ENCODE measurements around the gene PEX26.
"Not testable (repeated sequence)": the region's sequence is repeated elsewhere in the genome, so short reads cannot be mapped to it uniquely, and the experiment has no call there.

Gene PEX26

DNA sequence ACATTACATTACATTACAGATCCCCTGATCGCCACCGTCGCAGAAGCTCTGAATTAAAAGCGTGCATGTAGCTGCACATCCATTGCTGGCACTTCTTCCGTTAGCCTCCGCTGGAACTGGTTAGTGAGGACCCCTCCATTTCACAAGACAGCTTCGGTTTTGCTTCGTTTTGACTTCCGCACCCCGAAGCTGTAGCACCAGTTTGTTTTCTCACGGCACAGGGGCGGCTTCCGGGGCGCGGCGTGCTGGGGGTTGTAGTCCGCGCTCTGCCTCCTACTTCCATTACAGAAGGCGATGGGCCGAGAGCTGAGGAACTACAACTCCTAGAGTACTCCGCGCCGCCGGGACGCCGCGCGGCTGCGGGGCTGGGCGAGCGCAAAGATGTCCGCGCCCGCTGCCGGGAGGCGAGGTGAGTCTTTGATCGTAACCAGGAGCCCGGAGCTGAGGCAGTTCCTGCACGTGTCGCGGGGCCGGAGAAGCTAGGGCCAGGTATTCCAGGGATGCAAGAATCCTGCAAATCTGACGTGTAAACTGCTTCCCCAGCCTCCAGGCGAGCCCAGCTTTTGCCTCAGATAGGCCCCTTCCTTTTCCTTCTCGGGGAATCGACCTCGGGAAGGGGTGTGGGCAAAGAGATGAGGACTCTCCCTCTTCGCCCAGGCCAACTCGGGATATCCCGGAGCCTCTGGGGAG is at the start of gene PEX26:
PEX26 (plus strand) TSS at position 352 of the 690 bp plus-strand sequence. CDS start 387 bp downstream, outside the sequence.
- DNase-seq, result peak; percentile 95 to 96

DNA sequence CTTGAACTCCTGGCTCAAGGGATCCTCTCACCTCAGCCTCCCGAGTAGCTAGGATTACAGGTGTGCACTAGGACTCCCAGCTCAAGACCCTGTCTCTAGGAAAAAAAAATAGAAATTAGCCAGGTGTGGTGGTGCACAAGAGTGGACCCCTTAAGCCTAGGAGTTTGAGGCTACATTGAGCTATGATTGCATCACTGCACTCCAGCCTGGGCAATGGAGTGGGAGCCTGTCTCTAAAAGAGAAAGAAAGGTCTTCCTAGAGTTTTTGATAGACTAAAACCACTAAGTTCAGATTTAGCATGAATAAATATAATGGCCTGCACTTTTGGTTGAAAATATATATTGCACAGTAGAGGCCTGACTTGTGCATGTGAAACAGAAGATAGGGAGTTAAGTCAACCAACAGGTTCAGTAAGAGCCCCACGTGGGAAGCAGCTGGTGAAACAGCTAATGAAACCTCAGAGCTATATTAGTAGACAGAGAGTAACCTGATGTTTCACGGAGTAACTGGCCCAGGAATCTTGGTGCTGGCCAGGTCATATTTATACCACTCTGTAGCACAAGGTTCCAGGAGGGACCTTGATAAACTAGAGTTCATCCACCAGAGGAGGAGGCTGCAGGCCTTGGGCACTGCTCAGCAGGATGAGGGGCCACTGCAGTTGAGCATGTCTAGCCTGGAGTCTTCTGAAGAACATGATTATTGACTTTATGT is 48.8 kb upstream of the PEX26 start:
- no peak for DNase-seq

DNA sequence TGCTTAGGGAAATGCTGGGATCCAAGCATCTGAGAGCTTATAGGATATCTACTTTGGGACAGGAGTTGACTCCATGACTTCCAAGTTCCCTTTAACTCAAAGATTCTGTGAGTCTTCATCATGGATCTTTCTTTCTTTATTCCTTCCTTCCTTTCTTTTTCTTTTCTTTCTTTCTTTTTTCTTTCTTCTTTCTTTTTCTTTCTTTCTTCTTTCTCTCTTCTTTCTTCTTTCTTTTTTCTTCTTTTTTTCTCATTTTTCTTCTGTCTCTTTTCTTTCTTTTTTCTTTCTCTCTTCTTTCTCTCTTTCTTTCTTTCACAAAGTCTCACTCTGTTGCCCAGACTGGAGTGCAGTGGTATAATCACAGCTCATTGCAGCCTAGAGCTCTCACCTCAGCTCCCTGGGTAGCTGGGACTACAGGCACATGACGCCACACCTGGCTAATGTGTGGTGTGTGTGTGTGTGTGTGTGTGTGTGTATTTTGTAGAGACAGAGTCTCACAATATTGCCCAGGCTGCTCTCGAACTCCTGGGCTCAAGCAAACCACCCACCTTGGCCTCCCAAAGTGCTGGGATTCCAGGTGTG is 48.0 kb upstream of the PEX26 start:
- no peak for DNase-seq

DNA sequence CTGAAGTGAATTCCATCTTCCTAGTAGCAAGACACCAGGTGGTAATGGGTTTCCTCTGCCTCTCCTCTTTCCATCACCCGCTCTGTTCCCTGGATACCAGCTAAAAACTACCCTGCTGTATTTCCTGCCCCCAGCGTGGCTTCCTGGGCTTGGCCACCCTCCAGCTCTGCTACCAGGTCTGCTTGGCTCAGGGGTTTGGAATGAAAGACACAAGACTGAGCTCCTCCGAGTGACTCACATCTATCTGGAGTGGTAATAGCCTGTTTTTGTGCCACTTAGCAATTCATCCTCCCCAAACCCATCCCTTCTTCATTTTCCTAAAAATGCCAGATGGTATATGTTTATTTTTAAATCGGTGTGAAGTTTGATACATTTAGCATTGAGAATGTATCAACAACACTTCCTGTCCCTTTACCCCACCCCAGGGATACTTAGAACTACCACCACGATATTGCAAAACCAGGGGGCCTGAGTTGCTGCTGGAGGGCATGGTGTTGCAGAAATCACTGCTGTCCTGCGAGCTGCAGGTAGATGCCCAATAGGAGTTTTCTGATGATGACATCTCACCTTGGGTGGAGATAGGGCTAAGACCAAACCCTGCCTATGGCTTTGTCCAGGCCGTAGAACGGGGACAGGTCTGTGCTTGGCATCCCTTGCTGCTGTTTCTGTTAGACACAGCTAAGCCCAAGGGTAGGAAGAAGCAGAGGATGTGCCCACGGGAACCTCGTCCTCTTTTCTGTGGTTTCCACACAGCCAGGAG is 45.9 kb upstream of the PEX26 start:
- no peak for DNase-seq

DNA sequence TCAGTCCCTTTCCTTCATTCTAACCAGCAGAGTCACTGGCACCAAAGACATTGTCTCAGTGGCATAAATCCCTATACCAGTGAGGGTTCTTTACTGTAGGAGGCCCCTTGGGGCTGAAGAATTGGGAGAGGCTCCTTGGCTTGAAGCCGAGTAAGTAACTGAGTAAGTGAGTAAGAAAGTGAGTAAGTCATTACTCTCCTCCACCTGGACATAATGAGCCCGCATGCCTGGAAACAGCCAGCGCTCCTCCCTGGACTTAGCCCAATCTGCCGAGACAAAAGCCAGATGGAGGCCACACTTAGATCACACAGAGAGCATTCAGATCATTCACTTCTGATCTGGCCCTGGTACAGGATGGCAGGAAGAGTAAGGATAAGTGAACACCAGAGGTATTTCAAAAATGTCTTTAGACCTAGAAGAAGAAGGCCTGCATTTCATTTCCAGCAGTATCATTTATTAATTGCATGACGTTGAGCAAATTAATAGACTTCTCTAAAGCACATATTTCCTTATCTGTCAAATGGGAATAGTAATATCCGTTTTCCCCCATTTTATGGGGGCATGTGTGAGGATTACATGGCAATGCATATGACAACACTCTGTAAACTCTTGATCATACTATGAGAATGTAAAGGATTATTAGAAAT is 45.2 kb upstream of the PEX26 start:
- DNase-seq, result no peak

DNA sequence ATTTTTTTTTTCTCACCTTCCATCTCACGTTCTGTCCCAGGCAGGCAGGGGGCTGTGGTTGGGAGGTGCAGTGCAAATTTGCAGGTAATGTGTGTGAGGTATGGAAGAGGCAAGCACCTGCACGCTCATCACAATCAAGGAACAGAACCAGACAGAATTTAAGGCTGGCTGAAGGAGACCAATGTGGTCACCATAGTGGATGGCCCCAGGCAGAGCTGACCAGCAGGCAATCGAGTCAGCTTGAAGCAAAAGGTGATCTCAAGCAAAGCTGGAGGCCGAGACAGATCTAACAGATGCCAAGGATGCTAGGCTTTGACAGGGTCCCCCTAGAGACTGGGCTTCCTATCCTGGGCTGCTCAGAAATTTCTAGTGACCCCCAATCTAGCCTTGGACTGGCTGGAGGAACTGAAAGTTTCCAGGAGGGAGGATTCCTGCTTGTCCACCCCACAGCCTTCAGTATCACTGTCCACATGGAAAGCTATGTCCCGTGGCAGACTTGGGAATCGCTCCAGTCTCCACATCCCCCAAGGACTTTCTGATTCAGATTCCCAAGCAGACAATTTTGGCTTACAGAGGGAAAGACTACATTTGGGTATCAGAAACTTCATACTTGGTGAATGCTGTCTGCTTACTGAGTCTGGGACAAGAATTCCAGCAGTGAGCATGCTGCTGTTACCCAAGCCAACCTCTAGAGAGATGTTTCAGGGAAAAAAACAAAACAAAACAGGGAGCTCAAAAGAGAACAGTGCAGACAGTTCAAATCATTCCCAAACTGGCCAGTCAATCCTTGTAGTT is 44.4 kb upstream of the PEX26 start:
- DNase-seq, result no peak

DNA sequence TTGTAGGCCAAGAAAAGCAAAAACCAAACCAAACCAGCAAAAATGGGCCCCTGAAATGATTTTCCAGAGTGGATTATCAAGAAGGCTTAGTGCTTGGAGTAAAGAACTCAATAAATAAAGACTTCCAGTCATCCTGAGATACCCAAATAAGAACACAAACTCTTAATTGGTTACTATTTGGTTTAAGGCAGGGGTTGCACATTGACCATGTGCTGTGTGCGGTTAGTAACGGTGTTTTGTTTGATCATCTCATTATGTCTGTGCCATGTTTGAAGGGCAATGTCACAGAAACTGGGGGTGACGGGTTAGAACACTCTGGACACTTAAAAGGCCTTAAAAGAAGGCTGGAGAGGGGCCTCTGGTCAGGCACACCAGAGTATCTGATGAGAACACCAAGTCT is 43.7 kb upstream of the PEX26 start:
- no peak for DNase-seq

DNA sequence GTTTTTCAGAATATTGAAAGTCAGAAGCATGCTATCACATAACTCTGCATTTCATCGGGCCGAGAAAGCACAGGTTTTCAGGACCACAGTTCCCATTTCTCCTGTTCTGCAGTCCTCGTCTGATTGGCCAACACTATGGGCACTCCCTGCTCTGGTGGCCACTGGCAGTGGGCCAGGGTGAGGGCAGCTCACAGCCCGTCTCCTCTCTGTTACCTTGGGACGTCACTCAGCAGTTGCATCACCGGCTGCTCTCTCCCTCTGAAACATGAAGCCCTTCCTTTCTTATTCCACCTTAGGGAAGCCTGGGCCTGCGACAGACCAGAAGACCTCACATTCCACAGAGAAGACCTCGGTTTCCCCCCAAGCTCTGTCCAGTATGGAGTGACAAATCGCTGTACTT is 42.0 kb upstream of the PEX26 start:
- no peak for DNase-seq

DNA sequence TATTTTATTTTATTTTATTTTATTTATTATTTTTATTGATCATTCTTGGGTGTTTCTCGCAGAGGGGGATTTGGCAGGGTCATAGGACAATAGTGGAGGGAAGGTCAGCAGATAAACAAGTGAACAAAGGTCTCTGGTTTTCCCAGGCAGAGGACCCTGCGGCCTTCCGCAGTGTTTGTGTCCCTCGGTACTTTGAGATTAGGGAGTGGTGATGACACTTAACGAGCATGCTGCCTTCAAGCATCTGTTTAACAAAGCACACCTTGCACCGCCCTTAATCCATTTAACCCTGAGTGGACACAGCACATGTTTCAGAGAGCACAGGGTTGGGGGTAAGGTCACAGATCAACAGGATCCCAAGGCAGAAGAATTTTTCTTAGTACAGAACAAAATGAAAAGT is 36.9 kb upstream of the PEX26 start:
- not testable (repeated sequence) for DNase-seq

DNA sequence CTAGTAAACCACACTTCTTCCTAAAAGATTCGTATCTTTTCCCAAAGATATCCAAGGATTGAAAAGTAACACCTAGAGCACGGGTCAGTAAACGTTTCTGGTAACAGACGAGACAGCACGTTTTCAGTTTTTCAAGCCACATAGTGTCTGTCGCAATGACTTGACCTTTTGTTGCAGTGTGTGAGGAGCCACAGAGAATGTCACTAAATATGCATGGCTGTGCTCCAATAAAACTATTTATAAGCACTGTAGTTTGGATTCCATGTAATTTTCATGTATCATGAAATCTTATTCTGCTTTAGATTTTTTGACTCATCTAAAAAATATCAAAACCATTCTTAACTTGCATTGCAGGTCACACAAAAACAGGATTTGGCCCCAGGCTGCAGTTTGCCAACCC is 35.1 kb upstream of the PEX26 start:
- no peak for DNase-seq

DNA sequence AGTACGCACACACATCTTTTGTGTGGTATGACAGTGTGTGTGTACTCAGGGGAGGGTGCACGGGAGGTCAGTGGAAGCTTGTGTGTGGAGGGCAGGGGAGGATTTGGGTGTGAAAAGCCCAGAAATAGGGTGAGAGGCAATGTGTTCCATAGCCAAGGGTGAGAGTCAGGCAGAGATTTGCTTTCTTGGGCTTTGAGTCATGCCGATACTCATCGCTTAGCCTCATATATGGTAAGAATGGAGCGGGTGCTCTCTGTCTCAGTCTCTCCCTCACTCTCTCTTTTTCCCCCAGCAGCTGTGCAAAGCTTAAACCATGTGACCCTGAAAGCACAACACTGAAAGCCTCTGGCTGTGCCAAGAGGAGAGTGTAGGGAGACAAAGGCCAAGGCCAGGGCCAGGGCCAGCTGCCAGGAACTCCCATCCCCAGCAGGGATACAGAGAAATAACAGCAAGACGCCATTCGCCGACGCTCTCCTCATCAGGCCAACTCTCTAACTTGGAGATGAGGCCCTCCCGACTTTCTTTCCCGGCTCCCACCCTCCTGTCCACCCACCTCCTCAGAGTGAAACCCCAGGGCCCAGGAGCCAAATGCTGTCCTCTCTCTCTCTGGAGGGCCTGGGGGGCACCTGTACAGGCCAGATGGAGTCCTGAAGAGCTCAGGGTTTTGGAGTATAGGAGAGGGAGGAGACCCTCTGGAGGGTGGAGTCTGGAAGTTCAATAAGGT is 33.1 kb upstream of the PEX26 start:
- no peak for DNase-seq

DNA sequence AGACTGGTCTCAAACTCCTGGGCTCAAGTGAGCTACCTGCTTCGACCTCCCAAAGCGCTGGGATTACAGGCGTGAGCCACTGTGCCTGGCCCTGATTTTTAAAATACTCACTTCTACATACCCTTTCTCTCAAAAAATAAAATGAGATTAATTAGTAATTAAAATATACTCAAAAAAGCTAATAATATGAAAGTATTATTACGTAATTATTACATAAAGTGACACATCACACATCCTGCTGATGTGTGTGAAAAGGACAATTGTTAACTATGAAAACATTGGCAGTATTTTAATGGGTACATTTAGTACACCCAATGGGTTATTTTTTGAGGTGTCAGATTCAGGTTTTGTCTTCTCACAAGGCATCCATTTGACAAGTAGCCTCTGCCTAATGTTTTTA is 32.0 kb upstream of the PEX26 start:
- DNase-seq, result no peak

DNA sequence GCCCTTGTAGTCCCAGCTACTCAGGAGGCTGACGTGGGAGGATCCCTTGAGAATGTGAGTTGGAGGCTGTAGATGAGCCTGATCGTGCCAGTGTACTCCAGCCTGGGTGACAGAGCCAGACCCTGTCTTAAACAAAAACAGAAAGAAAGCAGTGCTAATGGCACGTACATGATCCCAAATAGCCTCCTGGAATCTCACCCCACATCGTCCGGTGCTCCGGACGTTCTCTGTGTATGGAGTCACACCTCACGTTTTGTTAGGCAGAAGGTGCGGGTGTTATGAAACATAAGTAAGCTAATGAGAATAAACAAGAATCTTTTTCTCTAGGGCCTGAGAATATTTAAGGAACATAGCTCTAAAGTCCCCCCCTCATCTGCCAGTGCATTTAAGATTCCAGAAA is 29.7 kb upstream of the PEX26 start:
- DNase-seq, result no peak

DNA sequence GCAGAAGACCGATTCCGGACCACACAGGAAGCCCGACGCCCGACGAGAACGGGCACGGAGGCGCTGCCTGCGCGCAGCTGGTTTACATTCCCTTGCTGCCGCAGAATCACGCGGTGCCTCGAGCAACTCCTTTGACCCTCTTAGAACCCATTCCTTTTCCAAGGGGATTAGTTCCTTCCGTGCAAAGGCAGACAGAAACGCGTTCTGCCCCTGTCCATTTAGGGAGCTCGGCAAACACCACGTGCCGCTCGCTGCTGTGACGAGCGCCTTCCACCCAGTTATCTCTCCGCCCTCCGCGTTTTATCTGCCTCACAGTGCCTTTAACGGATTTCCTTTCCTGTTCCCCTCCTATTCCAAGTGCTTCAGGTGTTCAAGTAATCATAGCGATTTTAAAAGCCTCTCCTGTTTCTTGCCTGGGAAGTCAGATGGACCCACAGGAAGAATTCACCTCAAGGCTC is 29.3 kb upstream of the PEX26 start:
- DNase-seq, result no peak

DNA sequence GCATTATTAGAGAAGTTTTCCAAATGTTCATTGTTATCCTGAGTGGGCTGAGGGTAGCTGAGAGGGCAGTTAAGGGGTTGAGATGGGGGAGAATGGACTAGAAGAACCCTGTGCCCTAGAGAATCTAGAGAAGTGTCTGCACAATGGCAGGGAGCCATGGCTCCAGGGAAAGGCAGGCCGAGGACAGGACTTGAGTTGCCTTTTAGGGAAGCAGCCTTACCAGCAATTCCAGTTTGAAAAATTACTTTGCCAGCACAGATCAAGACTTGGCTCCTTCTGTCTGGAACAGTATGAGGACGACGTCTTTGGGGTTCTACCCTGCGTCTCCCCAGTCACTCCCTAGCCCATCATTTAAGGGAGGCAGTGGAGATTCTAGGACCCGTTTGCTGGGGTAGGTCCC is 27.7 kb upstream of the PEX26 start:
- DNase-seq, result no peak

DNA sequence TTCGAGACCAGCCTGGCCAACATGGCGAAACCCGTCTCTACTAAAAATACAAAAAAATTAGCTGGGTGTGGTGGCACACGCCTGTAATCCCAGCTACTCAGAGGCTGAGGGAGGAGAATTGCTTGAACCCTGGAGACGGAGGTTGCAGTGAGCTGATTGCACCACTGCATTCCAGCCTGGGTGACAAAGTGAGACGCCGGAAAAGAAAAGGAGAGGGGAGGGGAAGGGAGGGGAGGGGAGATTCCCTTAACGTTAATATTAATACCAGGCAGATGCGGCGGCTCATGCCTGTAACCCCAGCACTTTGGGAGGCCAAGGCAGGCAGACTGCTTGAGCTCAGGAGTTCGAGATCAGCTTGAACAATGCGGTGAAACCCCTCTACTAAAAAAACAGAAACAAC is 26.7 kb upstream of the PEX26 start:
- DNase-seq, result not testable (repeated sequence)

DNA sequence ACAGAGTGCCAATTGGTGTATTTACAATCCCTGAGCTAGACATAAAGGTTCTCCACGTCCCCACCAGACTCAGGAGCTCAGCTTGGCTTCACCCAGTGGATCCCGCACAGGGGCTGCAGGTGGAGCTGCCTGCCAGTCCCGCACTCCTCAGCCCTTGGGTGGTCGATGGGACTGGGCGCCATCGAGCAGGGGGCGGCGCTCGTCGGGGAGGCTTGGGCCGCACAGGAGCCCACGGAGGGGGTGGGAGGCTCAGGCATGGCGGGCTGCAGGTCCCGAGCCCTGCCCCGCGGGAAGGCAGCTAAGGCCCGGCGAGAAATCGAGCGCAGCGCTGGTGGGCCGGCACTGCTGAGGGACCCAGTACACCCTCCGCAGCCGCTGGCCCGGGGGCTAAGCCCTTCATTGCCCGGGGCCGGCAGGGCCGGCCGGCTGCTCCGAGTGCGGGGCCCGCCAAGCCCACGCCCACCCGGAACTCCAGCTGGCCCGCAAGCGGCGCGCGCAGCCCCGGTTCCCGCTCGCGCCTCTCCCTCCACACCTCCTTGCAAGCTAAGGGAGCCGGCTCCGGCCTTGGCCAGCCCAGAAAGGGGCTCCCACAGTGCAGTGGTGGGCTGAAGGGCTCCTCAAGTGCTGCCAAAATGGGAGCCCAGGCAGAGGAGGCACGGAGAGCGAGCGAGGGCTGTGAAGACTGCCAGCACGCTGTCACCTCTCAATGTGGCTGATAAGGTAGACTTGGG is 24.4 kb upstream of the PEX26 start:
- DNase-seq, result not testable (repeated sequence)

- no peak for DNase-seq
These were observed 22.1 kb upstream of the PEX26 start for GRCh38 chr22:18055619-18056160.

GRCh38 chr22:18056161-18056666 is 21.6 kb upstream of the PEX26 start:
- DNase-seq, result no peak

All from Kasumi-1 (cell line).